Measurements from ENCODE around the gene SH2D2A.

GRCh38 chr1:156848461-156849150 lies 32.0 kb upstream of the SH2D2A start:
- TF ChIP-seq CTCF (IDR thresholded peaks at IDR 0.05; ENCODE audit: low read length) (no peak), EZH2 (IDR thresholded peaks at IDR 0.05; ENCODE audit: borderline replicate concordance, low read length) (no peak)
